ENCODE results near the gene ZSWIM1. TPM values are rescaled to one million over a fixed set of nuclear protein-coding genes. Genes with fewer than 3 reads are reported as not detected.

Gene ZSWIM1
- total RNA-seq, 1 experiment from 2014 or later = 13.2 TPM

DNA sequence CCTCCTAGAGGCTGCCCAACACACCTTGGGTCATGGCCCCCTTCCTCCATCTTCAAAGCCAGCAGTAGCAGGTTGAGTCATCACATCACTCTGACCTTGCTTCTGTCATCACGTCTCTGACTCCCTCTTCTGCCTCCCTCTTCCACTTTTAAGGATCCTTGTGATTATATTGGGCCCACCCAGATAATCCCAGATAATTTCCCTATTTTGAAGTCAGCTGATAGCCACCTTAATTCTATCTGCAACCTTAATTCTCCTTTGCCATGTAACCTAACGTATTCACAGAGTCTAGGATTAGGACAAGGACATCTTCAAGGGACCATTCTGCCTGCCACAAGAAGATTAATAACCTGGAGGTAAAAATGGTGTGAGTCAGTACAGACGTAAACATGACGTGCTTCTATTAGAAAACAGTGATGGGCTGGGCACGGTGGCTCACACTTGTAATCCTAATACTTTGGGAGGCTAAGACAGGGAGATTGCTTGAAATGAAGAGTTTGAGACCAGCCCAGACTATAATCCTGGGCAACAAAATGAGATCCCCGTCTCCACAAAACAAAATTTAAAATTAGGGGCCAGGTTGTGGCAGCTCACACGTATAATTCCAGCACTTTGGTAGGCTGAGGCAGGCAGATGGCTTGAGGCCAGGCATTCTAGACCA, 20.3 kb upstream of the ZSWIM1 start:
- no peak for TF ChIP-seq EZH2 (IDR thresholded peaks at IDR 0.05; ENCODE audit: borderline replicate concordance, low read depth, low read length, poor library complexity, severe bottlenecking)
- TF ChIP-seq, protein P1, sequence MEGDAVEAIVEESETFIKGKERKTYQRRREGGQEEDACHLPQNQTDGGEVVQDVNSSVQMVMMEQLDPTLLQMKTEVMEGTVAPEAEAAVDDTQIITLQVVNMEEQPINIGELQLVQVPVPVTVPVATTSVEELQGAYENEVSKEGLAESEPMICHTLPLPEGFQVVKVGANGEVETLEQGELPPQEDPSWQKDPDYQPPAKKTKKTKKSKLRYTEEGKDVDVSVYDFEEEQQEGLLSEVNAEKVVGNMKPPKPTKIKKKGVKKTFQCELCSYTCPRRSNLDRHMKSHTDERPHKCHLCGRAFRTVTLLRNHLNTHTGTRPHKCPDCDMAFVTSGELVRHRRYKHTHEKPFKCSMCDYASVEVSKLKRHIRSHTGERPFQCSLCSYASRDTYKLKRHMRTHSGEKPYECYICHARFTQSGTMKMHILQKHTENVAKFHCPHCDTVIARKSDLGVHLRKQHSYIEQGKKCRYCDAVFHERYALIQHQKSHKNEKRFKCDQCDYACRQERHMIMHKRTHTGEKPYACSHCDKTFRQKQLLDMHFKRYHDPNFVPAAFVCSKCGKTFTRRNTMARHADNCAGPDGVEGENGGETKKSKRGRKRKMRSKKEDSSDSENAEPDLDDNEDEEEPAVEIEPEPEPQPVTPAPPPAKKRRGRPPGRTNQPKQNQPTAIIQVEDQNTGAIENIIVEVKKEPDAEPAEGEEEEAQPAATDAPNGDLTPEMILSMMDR (conservative IDR thresholded peaks at IDR 0.05; ENCODE audit: low read depth, low read length) = no peak
- H3K36me3 ChIP-seq (ENCODE audit: insufficient read depth, low read length, poor library complexity, severe bottlenecking) = no peaks in the 10 kb centered on the region
- no peaks in the 10 kb centered on the region for H3K27me3 ChIP-seq (replicated peaks; ENCODE audit: insufficient read depth, low read depth, low read length, poor library complexity)
- POLR2A ChIA-PET (ENCODE audit: low non-redundant PET) = no interaction called here
- CTCF ChIA-PET = no interaction called here
- intact Hi-C loops (cut with micrococcal nuclease; ENCODE audit: unreplicated experiment) = no loop called here
- BruUV-seq (replicated peaks) = no TSS peak
- H3K27ac ChIP-seq (ENCODE audit: low read depth, low read length, poor library complexity, severe bottlenecking) = no peak overlapping the region
- no peak for DNase-seq (ENCODE audit: low spot score)
- H3K9me3 ChIP-seq (ENCODE audit: low read depth, low read length, poor library complexity, severe bottlenecking) = no peaks in the 10 kb centered on the region
- peaks cover 5% of the 10 kb centered on the region for H3K4me1 ChIP-seq (ENCODE audit: insufficient read depth, low read length, poor library complexity, severe bottlenecking)
- no peak overlapping the region for H3K4me3 ChIP-seq (ENCODE audit: low read depth, low read length, poor library complexity, severe bottlenecking)

DNA sequence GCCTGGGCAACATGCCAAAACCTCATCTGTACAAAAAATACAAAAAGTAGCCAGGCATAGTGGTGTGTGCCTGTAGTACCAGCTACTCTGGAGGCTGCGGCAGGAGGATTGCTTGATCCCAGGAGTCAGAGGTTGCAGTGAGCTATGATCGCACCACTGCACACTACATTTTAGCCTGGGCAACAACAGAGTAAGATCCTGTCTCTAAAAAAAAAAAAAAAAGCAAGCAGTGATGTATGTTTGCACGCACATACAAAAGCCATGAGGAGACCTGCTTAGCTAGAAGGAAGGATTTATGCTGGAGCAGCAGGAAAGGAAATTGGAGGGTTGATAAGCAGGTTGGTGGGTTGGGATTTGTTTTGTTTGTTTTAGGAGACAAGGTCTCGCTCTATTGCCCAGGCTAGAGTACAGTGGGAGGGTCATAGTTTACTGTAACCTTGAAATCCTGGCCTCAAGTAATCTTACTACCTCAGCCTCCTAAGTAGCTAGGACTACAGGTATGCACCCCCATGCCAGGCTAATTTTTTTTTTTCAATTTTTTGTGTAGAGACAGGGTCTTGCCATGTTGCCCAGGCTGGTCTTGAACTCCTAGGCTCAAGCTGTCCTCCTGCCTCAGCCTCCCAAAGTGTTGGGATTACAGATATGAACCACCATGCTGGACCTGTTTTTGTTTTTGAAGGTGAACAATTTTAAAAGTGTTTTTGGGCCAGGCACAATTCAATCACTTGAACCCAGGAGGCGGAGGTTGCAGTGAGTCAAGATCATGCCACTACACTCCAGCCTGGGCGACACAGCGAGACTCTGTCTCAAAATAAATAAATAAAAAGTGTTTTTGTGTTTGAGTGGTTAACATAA, 19.6 kb upstream of the ZSWIM1 start:
- CTCF ChIA-PET = interaction anchor here (0.6 kb wide), 1 partner anchor 9 kb away, joined by 4 read pairs; no protein-coding TSS in a partner anchor
- BruUV-seq (replicated peaks) = no TSS peak

More for the DNA sequence above, 19.6 kb upstream of the ZSWIM1 start:
- TF ChIP-seq, protein P1 (conservative IDR thresholded peaks at IDR 0.05; ENCODE audit: low read depth, low read length) = no peak
- TF ChIP-seq EZH2 (IDR thresholded peaks at IDR 0.05; ENCODE audit: borderline replicate concordance, low read depth, low read length, poor library complexity, severe bottlenecking) = no peak
- intact Hi-C loops (cut with micrococcal nuclease; ENCODE audit: unreplicated experiment) = no loop called here
- Histone ChIP-seq H3K36me3 (ENCODE audit: insufficient read depth, low read length, poor library complexity, severe bottlenecking) (no peaks in the 10 kb centered on the region), H3K4me3 (ENCODE audit: low read depth, low read length, poor library complexity, severe bottlenecking) (no peak overlapping the region), H3K9me3 (ENCODE audit: low read depth, low read length, poor library complexity, severe bottlenecking) (no peaks in the 10 kb centered on the region), H3K27me3 (replicated peaks; ENCODE audit: insufficient read depth, low read depth, low read length, poor library complexity) (no peaks in the 10 kb centered on the region), H3K27ac (ENCODE audit: low read depth, low read length, poor library complexity, severe bottlenecking) (no peak overlapping the region), H3K4me1 (ENCODE audit: insufficient read depth, low read length, poor library complexity, severe bottlenecking) (no peaks in the 10 kb centered on the region)
- POLR2A ChIA-PET (ENCODE audit: low non-redundant PET) = interaction anchor here (0.6 kb wide), 1 partner anchor 103 kb away, joined by 3 read pairs; no protein-coding TSS in a partner anchor
- peak; percentile 43 for DNase-seq (ENCODE audit: low spot score)

All from A673 (cell line).